PC-3 (cell line): ENCODE measurements around the gene C11orf97. TPM values are rescaled to one million over a fixed set of nuclear protein-coding genes. Genes with fewer than 3 reads are reported as not detected.

Source experiments
- microRNA-seq: library from miRNA; unstranded; fragments of <30 nt; microRNA quantifications from one replicate; pipeline ENCODE4 v1.1.0, GENCODE V29; 2020; ENCODE audit not compliant: unreplicated experiment
- total RNA-seq: library from RNA; depleted of rRNA; stranded (reverse); fragments of >200 nt; gene quantifications from 2 replicates; pipeline ENCODE4 v1.2.3, GENCODE V29; 2014; rRNA removed

The C11orf97 gene
- total RNA-seq, 1 experiment from 2014 or later = not detected

Small RNAs within 50 kb of the gene (microRNA-seq; reads per million reads assigned to microRNA genes)
- gene MIR548L = 9.3 reads per million, percentile 35 among the genes with 10 or more reads in this experiment

Other genes with a start within 250 kb of the C11orf97 start
- gene IZUMO1R, start 207.9 kb upstream of the C11orf97 start, total RNA-seq = not detected in 2 replicates
- gene GPR83, start 111.0 kb upstream of the C11orf97 start, total RNA-seq = not detected in 2 replicates
- gene MRE11, start 18.6 kb upstream of the C11orf97 start, total RNA-seq = 19.0 and 20.1 TPM in 2 replicates
- 6.9 and 9.0 TPM in 2 replicates for gene ANKRD49, start 18.5 kb upstream of the C11orf97 start, total RNA-seq
- gene FUT4, start 31.5 kb downstream of the C11orf97 start, total RNA-seq = 2.8 and 4.1 TPM in 2 replicates
- 0.15 and 0.17 TPM in 2 replicates for gene PIWIL4, start 54.9 kb downstream of the C11orf97 start, total RNA-seq